ENCODE results near the gene CALN1.

CALN1 gene

DNA sequence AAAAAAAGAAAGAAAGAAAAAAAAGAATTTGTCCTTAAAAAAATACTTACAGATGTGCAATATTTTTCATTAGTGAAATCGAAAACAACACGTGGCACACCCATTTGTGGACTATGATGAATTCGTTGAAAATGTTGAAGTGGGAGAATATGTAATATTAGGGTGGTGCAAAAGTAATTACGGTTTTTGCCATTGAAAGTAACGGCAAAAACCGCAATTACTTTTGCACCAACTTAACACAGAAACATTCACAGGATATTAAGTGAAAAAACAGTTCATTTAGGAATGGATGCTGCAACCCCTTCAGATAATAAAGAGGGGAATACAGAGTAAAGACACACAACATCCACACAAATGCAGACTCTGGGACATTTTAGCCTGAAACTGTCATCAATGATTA, 96.0 kb downstream of the CALN1 start:
- H3K4me3 ChIP-seq (ENCODE audit: low read depth, low read length), result no peak overlapping the region
- TF ChIP-seq, protein P1, sequence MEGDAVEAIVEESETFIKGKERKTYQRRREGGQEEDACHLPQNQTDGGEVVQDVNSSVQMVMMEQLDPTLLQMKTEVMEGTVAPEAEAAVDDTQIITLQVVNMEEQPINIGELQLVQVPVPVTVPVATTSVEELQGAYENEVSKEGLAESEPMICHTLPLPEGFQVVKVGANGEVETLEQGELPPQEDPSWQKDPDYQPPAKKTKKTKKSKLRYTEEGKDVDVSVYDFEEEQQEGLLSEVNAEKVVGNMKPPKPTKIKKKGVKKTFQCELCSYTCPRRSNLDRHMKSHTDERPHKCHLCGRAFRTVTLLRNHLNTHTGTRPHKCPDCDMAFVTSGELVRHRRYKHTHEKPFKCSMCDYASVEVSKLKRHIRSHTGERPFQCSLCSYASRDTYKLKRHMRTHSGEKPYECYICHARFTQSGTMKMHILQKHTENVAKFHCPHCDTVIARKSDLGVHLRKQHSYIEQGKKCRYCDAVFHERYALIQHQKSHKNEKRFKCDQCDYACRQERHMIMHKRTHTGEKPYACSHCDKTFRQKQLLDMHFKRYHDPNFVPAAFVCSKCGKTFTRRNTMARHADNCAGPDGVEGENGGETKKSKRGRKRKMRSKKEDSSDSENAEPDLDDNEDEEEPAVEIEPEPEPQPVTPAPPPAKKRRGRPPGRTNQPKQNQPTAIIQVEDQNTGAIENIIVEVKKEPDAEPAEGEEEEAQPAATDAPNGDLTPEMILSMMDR (IDR thresholded peaks at IDR 0.05; ENCODE audit: insufficient read depth, low read depth, low read length, missing control alignments), result no peak
- no peak for DNase-seq (ENCODE audit: low read depth)

DNA sequence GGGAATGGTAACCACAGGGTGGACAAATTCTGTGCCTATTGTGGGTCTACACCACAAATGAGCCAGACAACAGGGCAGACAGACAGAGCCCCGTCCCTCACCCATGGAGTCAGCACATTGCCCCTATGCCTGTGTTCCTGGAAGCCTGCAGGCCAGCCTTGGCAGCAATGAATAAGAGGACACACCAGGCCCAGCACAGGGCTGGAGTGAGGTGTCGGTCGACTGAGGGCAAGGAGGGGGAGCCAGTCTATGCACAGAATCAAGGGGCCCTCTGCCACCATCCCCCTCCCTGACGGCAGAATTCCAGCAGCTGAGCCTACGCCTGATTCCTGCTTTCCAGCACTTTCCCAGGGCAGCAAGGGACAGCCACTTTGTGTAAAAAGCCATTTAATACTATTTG, 98.2 kb downstream of the CALN1 start:
- no peak for DNase-seq (ENCODE audit: low read depth)
- H3K4me3 ChIP-seq (ENCODE audit: low read depth, low read length), result no peak overlapping the region
- TF ChIP-seq, protein P1 (IDR thresholded peaks at IDR 0.05; ENCODE audit: insufficient read depth, low read depth, low read length, missing control alignments), result no peak

DNA sequence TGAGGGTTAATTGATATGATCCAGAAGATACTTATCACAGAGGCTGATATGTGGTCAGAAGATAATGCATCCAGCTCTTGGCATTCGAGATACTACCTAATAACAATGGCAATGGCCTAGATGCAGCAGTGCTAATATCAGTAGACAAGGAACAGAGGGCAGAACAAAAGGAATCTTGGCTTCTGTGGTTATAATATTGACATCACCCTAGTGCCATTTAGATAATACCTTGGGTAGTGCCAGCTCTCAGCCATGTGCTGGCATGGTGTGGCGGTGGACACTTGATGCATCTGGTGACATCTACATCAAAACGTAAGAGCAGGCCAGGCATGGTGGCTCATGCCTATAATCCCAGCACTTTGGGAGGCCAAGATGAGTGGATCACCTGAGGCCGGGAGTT, 101.8 kb downstream of the CALN1 start:
- no peak for DNase-seq (ENCODE audit: low read depth)
- no peak overlapping the region for H3K4me3 ChIP-seq (ENCODE audit: low read depth, low read length)
- TF ChIP-seq, protein P1 (IDR thresholded peaks at IDR 0.05; ENCODE audit: insufficient read depth, low read depth, low read length, missing control alignments), result no peak

DNA sequence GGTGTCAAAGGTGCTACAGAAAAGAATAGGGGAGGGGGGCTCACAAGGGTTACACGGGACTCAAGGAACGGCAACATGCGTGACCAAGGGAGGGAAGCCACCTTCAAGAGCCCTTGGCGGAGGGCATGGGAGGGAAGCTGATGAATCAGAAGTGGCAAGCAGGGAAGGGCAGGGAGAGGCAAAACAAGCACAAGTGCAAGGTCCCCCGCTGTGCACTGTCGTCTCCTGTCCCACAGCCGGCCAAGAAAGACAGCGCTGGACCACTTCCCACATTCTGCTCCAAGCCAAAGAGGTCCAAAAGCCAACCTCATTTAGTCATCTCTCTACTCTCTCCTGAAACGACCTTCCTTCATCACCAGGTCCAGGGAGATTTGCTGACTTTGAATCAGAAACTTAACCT, 102.7 kb downstream of the CALN1 start:
- DNase-seq (ENCODE audit: low read depth), result no peak
- no peak overlapping the region for H3K4me3 ChIP-seq (ENCODE audit: low read depth, low read length)
- TF ChIP-seq, protein P1 (IDR thresholded peaks at IDR 0.05; ENCODE audit: insufficient read depth, low read depth, low read length, missing control alignments), result no peak

DNA sequence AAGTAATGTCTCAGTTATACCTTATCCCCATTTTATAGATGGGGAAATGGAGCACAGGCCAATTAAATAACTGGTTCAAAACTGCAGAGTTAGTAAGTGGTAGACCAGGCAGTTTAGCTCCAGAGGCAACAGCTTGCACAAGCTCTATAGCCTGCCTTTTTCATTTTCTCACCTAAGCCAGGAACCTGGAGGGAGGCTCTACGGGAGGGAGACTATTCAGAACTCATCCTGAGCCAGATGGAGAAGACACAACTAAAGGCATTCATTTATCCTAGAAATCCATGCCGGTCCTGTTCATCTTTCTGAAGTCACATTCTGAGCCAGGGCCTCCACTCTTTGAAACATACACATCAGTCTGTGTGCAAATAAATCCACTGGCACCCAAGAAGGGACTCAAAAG, 103.2 kb downstream of the CALN1 start:
- TF ChIP-seq, protein P1 (IDR thresholded peaks at IDR 0.05; ENCODE audit: insufficient read depth, low read depth, low read length, missing control alignments), result no peak
- no peak overlapping the region for H3K4me3 ChIP-seq (ENCODE audit: low read depth, low read length)
- no peak for DNase-seq (ENCODE audit: low read depth)

DNA sequence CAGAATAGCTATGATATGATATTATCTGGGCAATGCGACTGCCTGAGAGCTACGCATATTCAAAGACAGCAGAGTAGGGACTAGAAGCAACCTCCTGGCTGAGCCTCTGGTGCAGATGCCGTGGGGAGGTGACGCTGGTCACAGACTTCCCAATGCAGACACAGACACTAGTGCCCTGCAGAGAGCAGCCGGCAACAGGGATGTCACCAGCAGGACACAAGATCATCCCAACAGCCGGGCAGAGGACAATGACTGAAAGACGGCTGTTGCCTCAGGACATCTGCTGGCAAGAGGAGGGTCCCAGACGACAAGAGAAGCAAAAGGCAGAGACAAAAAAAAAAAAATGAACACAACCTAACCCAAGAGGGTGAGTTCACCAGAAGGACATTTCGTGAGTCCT, 104.6 kb downstream of the CALN1 start:
- TF ChIP-seq, protein P1 (IDR thresholded peaks at IDR 0.05; ENCODE audit: insufficient read depth, low read depth, low read length, missing control alignments), result no peak
- no peak for DNase-seq (ENCODE audit: low read depth)
- H3K4me3 ChIP-seq (ENCODE audit: low read depth, low read length), result no peak overlapping the region

DNA sequence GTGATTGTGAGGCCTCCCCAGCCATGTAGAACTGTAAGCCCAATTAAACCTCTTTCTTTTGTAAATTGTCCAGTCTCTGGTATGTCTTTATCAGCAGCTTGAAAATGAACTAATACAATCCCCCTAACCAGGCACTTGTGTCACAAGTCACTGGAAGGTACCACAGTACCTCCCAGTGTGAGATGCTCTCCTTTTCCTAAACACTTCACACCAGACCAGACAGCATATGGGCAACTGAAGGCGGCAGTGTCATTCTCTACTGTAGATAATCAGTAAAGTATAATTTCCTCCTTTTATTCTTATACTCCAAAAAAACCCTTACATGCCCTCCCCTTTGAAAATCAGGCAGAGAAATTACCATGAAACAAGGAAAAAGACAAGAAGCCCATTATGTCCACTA, 113.2 kb downstream of the CALN1 start:
- TF ChIP-seq, protein P1 (IDR thresholded peaks at IDR 0.05; ENCODE audit: insufficient read depth, low read depth, low read length, missing control alignments), result no peak
- DNase-seq (ENCODE audit: low read depth), result no peak
- H3K4me3 ChIP-seq (ENCODE audit: low read depth, low read length), result no peak overlapping the region
